ENCODE measurements around the gene MCRS1.

Gene MCRS1

DNA sequence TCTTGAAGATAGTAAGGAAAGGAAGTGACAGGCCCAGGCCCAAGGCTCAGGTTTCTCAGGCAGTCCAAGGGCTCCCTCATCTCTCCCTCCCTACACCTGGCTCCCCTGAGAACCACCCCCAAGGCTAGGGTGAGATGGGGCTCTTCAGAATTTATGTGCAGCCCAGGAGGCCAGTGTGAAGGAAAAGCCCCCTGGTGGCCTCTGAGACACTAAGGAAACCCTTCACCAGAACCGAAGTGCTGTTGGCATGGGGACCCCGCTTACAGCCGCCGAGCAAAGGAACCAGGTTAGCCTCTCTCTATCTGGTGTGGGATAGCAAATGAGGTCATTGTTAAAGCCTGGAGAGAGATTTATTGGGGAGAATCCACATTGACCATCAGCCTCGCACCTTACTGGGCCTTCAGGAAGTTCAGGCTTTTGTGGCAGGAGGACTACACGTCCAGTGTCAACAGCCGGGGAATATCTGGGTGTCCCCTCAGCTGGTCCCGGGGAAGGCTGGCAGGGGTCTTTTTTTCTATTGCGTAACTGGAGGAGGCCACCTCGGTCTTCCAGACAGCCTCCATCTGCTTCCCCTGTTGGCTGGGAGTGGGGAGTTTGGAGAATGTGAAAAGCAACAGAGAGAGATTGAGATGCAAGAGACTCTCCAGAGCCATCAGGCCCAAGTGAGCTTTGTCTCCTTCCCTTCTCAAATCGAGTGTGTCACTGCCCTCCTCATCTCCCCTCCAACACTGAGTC is 19.4 kb upstream of the MCRS1 start:
- H3K9ac ChIP-seq: no peak overlapping the region
- H3K36me3 ChIP-seq (ENCODE audit: control insufficient read depth, insufficient read depth, low read length): no peaks in the 10 kb centered on the region
- H3K4me1 ChIP-seq: no peaks in the 10 kb centered on the region
- H3K4me2 ChIP-seq (ENCODE audit: low read length): no peak overlapping the region
- H3K27me3 ChIP-seq (ENCODE audit: control insufficient read depth, insufficient read depth, low read length): no peaks in the 10 kb centered on the region
- no peak overlapping the region for H3K4me3 ChIP-seq (ENCODE audit: low read depth, low read length)
- H2AFZ ChIP-seq: no peak overlapping the region
- H3K79me2 ChIP-seq: peaks cover 10% of the 10 kb centered on the region
- H3K9me3 ChIP-seq (ENCODE audit: control insufficient read depth, low read length): no peaks in the 10 kb centered on the region
- TF ChIP-seq, protein P1, sequence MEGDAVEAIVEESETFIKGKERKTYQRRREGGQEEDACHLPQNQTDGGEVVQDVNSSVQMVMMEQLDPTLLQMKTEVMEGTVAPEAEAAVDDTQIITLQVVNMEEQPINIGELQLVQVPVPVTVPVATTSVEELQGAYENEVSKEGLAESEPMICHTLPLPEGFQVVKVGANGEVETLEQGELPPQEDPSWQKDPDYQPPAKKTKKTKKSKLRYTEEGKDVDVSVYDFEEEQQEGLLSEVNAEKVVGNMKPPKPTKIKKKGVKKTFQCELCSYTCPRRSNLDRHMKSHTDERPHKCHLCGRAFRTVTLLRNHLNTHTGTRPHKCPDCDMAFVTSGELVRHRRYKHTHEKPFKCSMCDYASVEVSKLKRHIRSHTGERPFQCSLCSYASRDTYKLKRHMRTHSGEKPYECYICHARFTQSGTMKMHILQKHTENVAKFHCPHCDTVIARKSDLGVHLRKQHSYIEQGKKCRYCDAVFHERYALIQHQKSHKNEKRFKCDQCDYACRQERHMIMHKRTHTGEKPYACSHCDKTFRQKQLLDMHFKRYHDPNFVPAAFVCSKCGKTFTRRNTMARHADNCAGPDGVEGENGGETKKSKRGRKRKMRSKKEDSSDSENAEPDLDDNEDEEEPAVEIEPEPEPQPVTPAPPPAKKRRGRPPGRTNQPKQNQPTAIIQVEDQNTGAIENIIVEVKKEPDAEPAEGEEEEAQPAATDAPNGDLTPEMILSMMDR (IDR thresholded peaks at IDR 0.05): no peak
- H3K27ac ChIP-seq: no peak overlapping the region

DNA sequence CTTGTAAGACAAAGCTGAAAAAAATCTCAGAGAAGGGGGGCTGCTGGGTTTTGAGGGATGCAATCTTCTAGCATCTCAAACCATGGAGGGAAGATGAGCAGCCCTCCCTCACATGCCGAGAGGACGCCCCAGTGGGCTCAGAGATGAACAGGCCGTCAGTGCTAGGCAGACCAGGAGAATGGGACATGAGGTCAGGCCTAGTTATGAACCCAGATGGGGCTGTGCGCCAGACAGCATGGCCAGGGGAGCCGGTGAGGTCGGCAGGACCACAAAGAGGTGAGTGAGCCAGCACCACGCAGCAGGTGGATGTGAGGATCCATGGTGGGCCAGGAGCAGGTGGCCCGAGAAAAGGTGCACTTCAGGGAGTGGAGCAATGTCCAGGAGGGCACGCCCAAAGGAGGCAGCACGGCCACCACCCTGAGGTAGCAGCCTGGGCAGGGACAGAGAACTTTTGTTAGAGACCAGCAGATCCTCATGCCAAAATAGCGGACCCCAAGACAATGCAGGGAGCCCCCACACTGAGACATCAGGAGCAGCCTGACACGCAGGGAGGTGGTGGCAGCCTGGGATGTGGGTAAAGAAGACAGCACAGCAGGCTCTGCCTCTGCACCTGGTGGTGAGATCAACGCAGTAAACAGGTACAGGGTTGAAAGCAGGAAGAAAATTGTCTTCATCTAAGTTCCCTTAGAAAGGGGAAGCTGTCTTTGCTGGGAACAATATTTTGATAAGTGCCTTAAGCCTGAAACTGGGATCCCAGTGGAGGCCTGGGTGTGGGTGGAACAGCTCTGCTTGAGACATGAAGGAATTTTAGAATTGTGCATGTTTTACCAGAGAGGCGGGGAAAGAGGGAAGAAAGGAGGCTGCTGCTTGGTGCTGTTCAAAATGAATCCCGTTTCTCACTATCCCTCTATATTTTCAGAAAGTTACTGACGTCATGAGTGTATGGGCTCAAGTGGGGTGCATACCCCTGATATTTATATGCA is 17.8 kb upstream of the MCRS1 start:
- H3K36me3 ChIP-seq (ENCODE audit: control insufficient read depth, insufficient read depth, low read length): no peaks in the 10 kb centered on the region
- H3K27ac ChIP-seq: no peak overlapping the region
- TF ChIP-seq, protein P1 (IDR thresholded peaks at IDR 0.05): no peak
- H3K9ac ChIP-seq: no peak overlapping the region
- peaks cover 13% of the 10 kb centered on the region for H3K79me2 ChIP-seq
- no peak overlapping the region for H3K4me3 ChIP-seq (ENCODE audit: low read depth, low read length)
- H3K4me2 ChIP-seq (ENCODE audit: low read length): no peak overlapping the region
- no peak overlapping the region for H2AFZ ChIP-seq
- H3K4me1 ChIP-seq: no peaks in the 10 kb centered on the region
- no peaks in the 10 kb centered on the region for H3K9me3 ChIP-seq (ENCODE audit: control insufficient read depth, low read length)
- H3K27me3 ChIP-seq (ENCODE audit: control insufficient read depth, insufficient read depth, low read length): no peaks in the 10 kb centered on the region

DNA sequence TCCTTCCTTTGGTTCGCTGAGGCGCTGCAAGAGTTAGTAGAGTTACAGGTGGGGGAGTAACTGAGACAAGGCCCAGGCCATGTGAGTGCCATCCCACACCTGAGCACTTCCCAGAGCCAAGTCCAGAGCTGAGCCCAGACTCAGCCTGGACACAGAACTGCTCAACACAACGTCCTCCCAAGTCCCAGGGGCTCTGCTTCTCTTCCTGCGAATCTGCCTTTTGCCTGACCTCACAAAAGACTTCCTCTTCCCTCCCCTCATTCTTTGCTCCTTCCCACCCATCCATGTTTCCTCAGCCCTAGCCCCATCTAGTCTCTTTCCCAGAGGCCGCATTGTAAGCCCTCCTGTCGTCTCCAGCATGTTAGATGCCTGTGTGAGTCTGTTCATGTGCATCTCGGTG is 16.6 kb upstream of the MCRS1 start:
- TF ChIP-seq, protein P1 (IDR thresholded peaks at IDR 0.05): no peak
- H3K4me3 ChIP-seq (ENCODE audit: low read depth, low read length): no peak overlapping the region
- H3K4me1 ChIP-seq: peaks cover 5% of the 10 kb centered on the region
- H3K9ac ChIP-seq: no peak overlapping the region
- H3K79me2 ChIP-seq: peaks cover 18% of the 10 kb centered on the region
- H2AFZ ChIP-seq: no peak overlapping the region
- H3K4me2 ChIP-seq (ENCODE audit: low read length): no peak overlapping the region
- no peaks in the 10 kb centered on the region for H3K9me3 ChIP-seq (ENCODE audit: control insufficient read depth, low read length)
- H3K27ac ChIP-seq: no peak overlapping the region
- H3K27me3 ChIP-seq (ENCODE audit: control insufficient read depth, insufficient read depth, low read length): no peaks in the 10 kb centered on the region
- no peaks in the 10 kb centered on the region for H3K36me3 ChIP-seq (ENCODE audit: control insufficient read depth, insufficient read depth, low read length)

GRCh38 chr12:49583366-49584094 is 15.6 kb upstream of the MCRS1 start:
- peaks cover 5% of the 10 kb centered on the region for H3K4me1 ChIP-seq
- no peaks in the 10 kb centered on the region for H3K36me3 ChIP-seq (ENCODE audit: control insufficient read depth, insufficient read depth, low read length)
- no peak overlapping the region for H3K9ac ChIP-seq
- no peak overlapping the region for H2AFZ ChIP-seq
- no peak overlapping the region for H3K4me3 ChIP-seq (ENCODE audit: low read depth, low read length)
- no peak overlapping the region for H3K27ac ChIP-seq
- no peaks in the 10 kb centered on the region for H3K27me3 ChIP-seq (ENCODE audit: control insufficient read depth, insufficient read depth, low read length)
- peaks cover 14% of the 10 kb centered on the region for H3K79me2 ChIP-seq
- no peak overlapping the region for H3K4me2 ChIP-seq (ENCODE audit: low read length)
- TF ChIP-seq, protein P1 (IDR thresholded peaks at IDR 0.05): no peak
- H3K9me3 ChIP-seq (ENCODE audit: control insufficient read depth, low read length): no peaks in the 10 kb centered on the region
